Measurements from ENCODE around the gene B4GALNT3.

The B4GALNT3 gene

GRCh38 chr12:524167-524951, 64.6 kb downstream of the B4GALNT3 start:
- TF ChIP-seq FOXP2 (optimal IDR thresholded peaks at IDR 0.05; ENCODE audit: control extremely low read depth, extremely low read length, insufficient read depth): no peak
- no peak for TF ChIP-seq EZH2 (IDR thresholded peaks at IDR 0.05)
- no peak for TF ChIP-seq POLR2AphosphoS5 (IDR thresholded peaks at IDR 0.05; ENCODE audit: borderline replicate concordance, low read depth, low read length)
- no peak for DNase-seq (ENCODE audit: low read depth, low spot score)
- Histone ChIP-seq H3K27ac (no peak overlapping the region), H3K36me3 (ENCODE audit: insufficient read depth, low read length) (no peaks in the 10 kb centered on the region), H3K9me3 (ENCODE audit: low read depth, low read length) (no peaks in the 10 kb centered on the region), H3K9ac (ENCODE audit: insufficient read length) (no peak overlapping the region), H3K4me3 (no peak overlapping the region)

- Histone ChIP-seq H3K9ac (ENCODE audit: insufficient read length) (no peak overlapping the region), H3K9me3 (ENCODE audit: low read depth, low read length) (no peaks in the 10 kb centered on the region), H3K36me3 (ENCODE audit: insufficient read depth, low read length) (no peaks in the 10 kb centered on the region), H3K27ac (no peak overlapping the region), H3K4me3 (no peak overlapping the region)
- TF ChIP-seq POLR2AphosphoS5 (IDR thresholded peaks at IDR 0.05; ENCODE audit: borderline replicate concordance, low read depth, low read length) (no peak), EZH2 (IDR thresholded peaks at IDR 0.05) (no peak), FOXP2 (optimal IDR thresholded peaks at IDR 0.05; ENCODE audit: control extremely low read depth, extremely low read length, insufficient read depth) (no peak)
- no peak for DNase-seq (ENCODE audit: low read depth, low spot score)
These were observed 66.3 kb downstream of the B4GALNT3 start for GRCh38 chr12:526089-526488.

DNA sequence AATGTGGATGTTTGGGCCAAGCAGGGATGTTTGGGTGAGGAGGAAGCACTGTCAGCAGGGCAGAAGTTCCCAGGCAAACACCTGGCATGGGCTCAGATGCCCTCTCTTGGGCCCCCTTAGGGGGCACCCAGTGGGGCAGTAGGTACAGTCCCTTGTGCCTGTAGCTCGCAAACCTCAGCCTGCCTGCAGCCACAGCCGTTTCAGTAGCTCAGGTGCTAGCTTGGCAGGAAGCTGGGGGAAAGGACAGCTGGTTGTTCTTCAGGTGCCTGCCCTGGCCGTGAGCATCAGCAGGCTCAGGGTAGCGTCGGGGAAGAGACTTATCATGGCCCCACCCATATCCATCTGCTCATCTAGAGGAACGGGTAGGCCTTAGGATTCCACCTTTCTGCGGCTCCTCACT, 67.5 kb downstream of the B4GALNT3 start:
- H3K4me3 ChIP-seq: no peak overlapping the region
- H3K9me3 ChIP-seq (ENCODE audit: low read depth, low read length): no peaks in the 10 kb centered on the region
- H3K36me3 ChIP-seq (ENCODE audit: insufficient read depth, low read length): no peaks in the 10 kb centered on the region
- DNase-seq (ENCODE audit: low read depth, low spot score): no peak
- no peak overlapping the region for H3K9ac ChIP-seq (ENCODE audit: insufficient read length)
- TF ChIP-seq POLR2AphosphoS5 (IDR thresholded peaks at IDR 0.05; ENCODE audit: borderline replicate concordance, low read depth, low read length): no peak
- TF ChIP-seq EZH2 (IDR thresholded peaks at IDR 0.05): no peak
- no peak for TF ChIP-seq FOXP2 (optimal IDR thresholded peaks at IDR 0.05; ENCODE audit: control extremely low read depth, extremely low read length, insufficient read depth)
- no peak overlapping the region for H3K27ac ChIP-seq

DNA sequence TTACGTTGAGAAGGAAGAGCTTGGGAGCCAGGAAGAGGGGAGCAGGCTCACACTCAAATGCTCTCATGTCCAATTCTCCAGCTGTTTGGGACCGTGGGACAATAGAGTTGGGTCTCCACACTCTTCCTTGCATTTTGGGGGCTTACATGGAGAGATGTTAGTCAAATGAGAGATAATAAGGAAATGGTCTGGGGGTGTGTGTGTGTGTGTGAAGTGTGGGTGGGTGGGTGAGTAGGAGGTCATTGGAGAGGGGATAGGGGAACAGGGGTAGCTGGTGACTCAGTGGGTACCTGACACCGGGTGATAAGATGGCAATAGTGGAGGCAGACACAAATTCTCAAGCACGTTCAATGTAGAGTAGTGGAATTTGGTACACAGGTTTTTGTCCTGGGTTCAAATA, 68.0 kb downstream of the B4GALNT3 start:
- Histone ChIP-seq H3K27ac (no peak overlapping the region), H3K9me3 (ENCODE audit: low read depth, low read length) (no peaks in the 10 kb centered on the region), H3K9ac (ENCODE audit: insufficient read length) (no peak overlapping the region), H3K36me3 (ENCODE audit: insufficient read depth, low read length) (no peaks in the 10 kb centered on the region), H3K4me3 (no peak overlapping the region)
- DNase-seq (ENCODE audit: low read depth, low spot score): no peak
- TF ChIP-seq EZH2 (IDR thresholded peaks at IDR 0.05) (no peak), POLR2AphosphoS5 (IDR thresholded peaks at IDR 0.05; ENCODE audit: borderline replicate concordance, low read depth, low read length) (no peak), FOXP2 (optimal IDR thresholded peaks at IDR 0.05; ENCODE audit: control extremely low read depth, extremely low read length, insufficient read depth) (no peak)

DNA sequence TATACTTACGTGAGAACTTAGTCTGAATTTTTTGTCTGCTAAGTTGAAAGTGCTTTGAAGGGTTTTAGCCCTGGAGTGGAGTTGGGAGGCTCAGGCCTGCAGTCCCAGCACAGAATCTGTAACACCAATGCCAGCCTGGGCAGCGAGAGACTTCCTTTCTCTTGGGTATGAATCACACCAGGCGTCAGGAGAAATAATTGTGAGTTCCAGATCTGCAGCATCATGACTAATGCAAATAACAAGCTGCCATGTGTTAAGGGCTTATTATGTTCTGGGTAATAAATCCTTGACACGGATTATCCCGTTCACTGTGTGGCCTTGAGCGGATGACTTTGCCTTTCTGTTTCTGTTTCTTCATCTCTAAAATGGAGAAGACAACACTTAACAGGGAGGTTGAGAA, 70.6 kb downstream of the B4GALNT3 start:
- Histone ChIP-seq H3K4me3 (no peak overlapping the region), H3K27ac (no peak overlapping the region), H3K9me3 (ENCODE audit: low read depth, low read length) (no peaks in the 10 kb centered on the region), H3K9ac (ENCODE audit: insufficient read length) (no peak overlapping the region), H3K36me3 (ENCODE audit: insufficient read depth, low read length) (no peaks in the 10 kb centered on the region)
- no peak for DNase-seq (ENCODE audit: low read depth, low spot score)
- no peak for TF ChIP-seq POLR2AphosphoS5 (IDR thresholded peaks at IDR 0.05; ENCODE audit: borderline replicate concordance, low read depth, low read length)
- no peak for TF ChIP-seq EZH2 (IDR thresholded peaks at IDR 0.05)

GRCh38 chr12:530821-531220, 71.1 kb downstream of the B4GALNT3 start:
- H3K4me3 ChIP-seq: no peak overlapping the region
- DNase-seq (ENCODE audit: low read depth, low spot score): no peak
- H3K27ac ChIP-seq: no peak overlapping the region
- no peaks in the 10 kb centered on the region for H3K36me3 ChIP-seq (ENCODE audit: insufficient read depth, low read length)
- H3K9ac ChIP-seq (ENCODE audit: insufficient read length): no peak overlapping the region
- no peaks in the 10 kb centered on the region for H3K9me3 ChIP-seq (ENCODE audit: low read depth, low read length)
- TF ChIP-seq POLR2AphosphoS5 (IDR thresholded peaks at IDR 0.05; ENCODE audit: borderline replicate concordance, low read depth, low read length) (no peak), FOXP2 (optimal IDR thresholded peaks at IDR 0.05; ENCODE audit: control extremely low read depth, extremely low read length, insufficient read depth) (no peak), EZH2 (IDR thresholded peaks at IDR 0.05) (no peak)

- Histone ChIP-seq H3K36me3 (ENCODE audit: insufficient read depth, low read length) (no peaks in the 10 kb centered on the region), H3K27ac (no peak overlapping the region), H3K9me3 (ENCODE audit: low read depth, low read length) (no peaks in the 10 kb centered on the region), H3K4me3 (no peak overlapping the region), H3K9ac (ENCODE audit: insufficient read length) (no peak overlapping the region)
- no peak for DNase-seq (ENCODE audit: low read depth, low spot score)
- no peak for TF ChIP-seq EZH2 (IDR thresholded peaks at IDR 0.05)
- TF ChIP-seq POLR2AphosphoS5 (IDR thresholded peaks at IDR 0.05; ENCODE audit: borderline replicate concordance, low read depth, low read length): no peak
- no peak for TF ChIP-seq FOXP2 (optimal IDR thresholded peaks at IDR 0.05; ENCODE audit: control extremely low read depth, extremely low read length, insufficient read depth)
These were observed 72.3 kb downstream of the B4GALNT3 start for GRCh38 chr12:531951-532585.

- Histone ChIP-seq H3K9me3 (ENCODE audit: low read depth, low read length) (no peaks in the 10 kb centered on the region), H3K9ac (ENCODE audit: insufficient read length) (no peak overlapping the region), H3K4me3 (no peak overlapping the region), H3K27ac (no peak overlapping the region), H3K36me3 (ENCODE audit: insufficient read depth, low read length) (no peaks in the 10 kb centered on the region)
- TF ChIP-seq FOXP2 (optimal IDR thresholded peaks at IDR 0.05; ENCODE audit: control extremely low read depth, extremely low read length, insufficient read depth): no peak
- no peak for DNase-seq (ENCODE audit: low read depth, low spot score)
These were observed 73.3 kb downstream of the B4GALNT3 start for GRCh38 chr12:532908-533565.

Data from SK-N-MC (cell line).